ENCODE data around the gene ABI2.
A peak's percentile ranks its signal among the peaks of the same experiment; 100 is the strongest.
"Not testable (repeated sequence)": the region's sequence is repeated elsewhere in the genome, so short reads cannot be mapped to it uniquely, and the experiment has no call there.

Gene ABI2

GRCh38 chr2:203327901-203328759, at the start of gene ABI2:
TSS of gene ABI2 (plus strand) at chr2:203328394. CDS start at chr2:203328515, 121 bp downstream.
- peak; percentile 64 for DNase-seq (ENCODE audit: low read depth)

- DNase-seq (ENCODE audit: low read depth) = no peak
Observed at GRCh38 chr2:203279288-203279687, 48.9 kb upstream of the ABI2 start.

- DNase-seq (ENCODE audit: low read depth) = no peak
Observed at GRCh38 chr2:203280428-203281064, 47.6 kb upstream of the ABI2 start.

- no peak for DNase-seq (ENCODE audit: low read depth)
Observed at GRCh38 chr2:203282101-203282500, 46.1 kb upstream of the ABI2 start.

GRCh38 chr2:203286532-203286931, 41.7 kb upstream of the ABI2 start:
- DNase-seq (ENCODE audit: low read depth) = no peak

- no peak for DNase-seq (ENCODE audit: low read depth)
Observed at GRCh38 chr2:203301667-203302066, 26.5 kb upstream of the ABI2 start.

GRCh38 chr2:203302586-203302985, 25.6 kb upstream of the ABI2 start:
- DNase-seq (ENCODE audit: low read depth) = not testable (repeated sequence)

GRCh38 chr2:203310688-203311436, 17.3 kb upstream of the ABI2 start:
- DNase-seq (ENCODE audit: low read depth) = no peak

GRCh38 chr2:203326356-203326755, 1.8 kb upstream of the ABI2 start:
- no peak for DNase-seq (ENCODE audit: low read depth)

- DNase-seq (ENCODE audit: low read depth) = no peak
Observed at GRCh38 chr2:203327582-203327900, 653 bp upstream of the ABI2 start.

GRCh38 chr2:203328760-203329540, 756 bp downstream of the ABI2 start:
- peak; percentile 56 for DNase-seq (ENCODE audit: low read depth)

GRCh38 chr2:203330434-203330833, 2.2 kb downstream of the ABI2 start:
- DNase-seq (ENCODE audit: low read depth) = no peak

- no peak for DNase-seq (ENCODE audit: low read depth)
Observed at GRCh38 chr2:203338322-203338721, 10.1 kb downstream of the ABI2 start.

GRCh38 chr2:203340791-203341487, 12.7 kb downstream of the ABI2 start:
- no peak for DNase-seq (ENCODE audit: low read depth)

GRCh38 chr2:203341741-203342310, 13.6 kb downstream of the ABI2 start:
- no peak for DNase-seq (ENCODE audit: low read depth)

GRCh38 chr2:203342374-203342773, 14.2 kb downstream of the ABI2 start:
- DNase-seq (ENCODE audit: low read depth) = not testable (repeated sequence)

- no peak for DNase-seq (ENCODE audit: low read depth)
Observed at GRCh38 chr2:203344667-203345066, 16.5 kb downstream of the ABI2 start.

- no peak for DNase-seq (ENCODE audit: low read depth)
Observed at GRCh38 chr2:203346612-203347011, 18.4 kb downstream of the ABI2 start.

- DNase-seq (ENCODE audit: low read depth) = no peak
Observed at GRCh38 chr2:203347375-203347774, 19.2 kb downstream of the ABI2 start.

GRCh38 chr2:203352604-203353255, 24.5 kb downstream of the ABI2 start:
- no peak for DNase-seq (ENCODE audit: low read depth)

GRCh38 chr2:203354966-203355365, 26.8 kb downstream of the ABI2 start:
- no peak for DNase-seq (ENCODE audit: low read depth)

Data from activated T-cell treated with anti-CD3 and anti-CD28 coated beads for 48 hours (primary cell).